Heart left ventricle (tissue), 16 donors: ENCODE data around the gene C1QBP. TPM values are rescaled to one million over a fixed set of nuclear protein-coding genes. Genes with fewer than 3 reads are reported as not detected.
A peak's percentile ranks its signal among the peaks of the same experiment; 100 is the strongest.

Experiments used
- ATAC-seq, 4 donors: fragments of 200-7000 bp; cut with Tn5 transposase; one replicate each; pipeline ENCODE4 v1.9.1; 2020 to 2022; ENCODE audit warnings: moderate library complexity in 4 of 4, mild to moderate bottlenecking in 3 of 4, moderate number of reproducible peaks in 1 of 4
- DNase-seq, 5 donors: peaks; one replicate each; pipeline ENCODE4 v3.0.0-alpha.2; 2020
- H3K27ac ChIP-seq, 12 donors: fragments of 200-600 bp; sonication (generic) in 4 of 12; one replicate each; pipeline versions ENCODE4 v1.5.0 to v1.8.0; 2016 to 2022; ENCODE audit warnings: mild to moderate bottlenecking in 2 of 12
- H3K27me3 ChIP-seq, 9 donors: fragments of 200-600 bp; sonication (generic) in 2 of 9; one replicate each; pipeline versions ENCODE4 v1.5.1 to v1.8.0; 2016 to 2022; ENCODE audit warnings: mild to moderate bottlenecking in 3 of 9
- H3K36me3 ChIP-seq, 9 donors: fragments of 200-600 bp; sonication (generic) in 2 of 9; one replicate each; pipeline versions ENCODE4 v1.5.0 to v1.8.0; 2018 to 2022; ENCODE audit warnings: mild to moderate bottlenecking in 2 of 9
- H3K4me1 ChIP-seq, 12 donors: fragments of 200-600 bp; sonication (generic) in 4 of 12; one replicate each; pipeline versions ENCODE4 v1.5.0 to v1.8.0; 2016 to 2022; ENCODE audit warnings: mild to moderate bottlenecking in 3 of 12
- H3K4me3 ChIP-seq, 12 donors: fragments of 200-600 bp; sonication (generic) in 4 of 12; one replicate each; pipeline versions ENCODE4 v1.5.0 to v1.8.0; 2017 to 2022; ENCODE audit warnings: mild to moderate bottlenecking in 9 of 12, moderate library complexity in 4 of 12
- H3K9me3 ChIP-seq, 12 donors: fragments of 200-600 bp; sonication (generic) in 4 of 12; one replicate each; pipeline versions ENCODE4 v1.5.0 to v1.8.0; 2016 to 2022; ENCODE audit warnings: mild to moderate bottlenecking in 1 of 12
- POLR2A ChIP-seq, 2 donors: fragments of 450-650 bp; IDR thresholded peaks; one replicate each; pipeline ENCODE4 v1.6.1; 2017; ENCODE audit warnings: antibody characterized with exemption in 2 of 2, mild to moderate bottlenecking in 2 of 2, moderate library complexity in 2 of 2
- WGBS, 4 donors: extraction: QIAGEN DNeasy Blood & Tissue Kit in 2 of 4; methylation state at CpG; one replicate each; pipeline versions ENCODE4 v1.1.5 to v1.1.7; 2013 to 2018; 5-methylcytosine and 5-hydroxymethylcytosine counted together
- intact Hi-C, 10 donors: fragments of 100-400 bp; cut with DNase I; formaldehyde crosslinking; loops; one replicate each; pipeline versions ENCODE4 v1.11.1 to v1.14.2; 2022
- polyA plus RNA-seq, 2 donors: library from polyadenylated mRNA; stranded (reverse); fragments of 200-250 nt; gene quantifications; one replicate each; pipeline ENCODE4 v1.2.3, GENCODE V29; 2013
- total RNA-seq, 9 donors: library from RNA; depleted of rRNA in 2 of 9; stranded (reverse); fragments of >200 nt in 2 of 9; fragmentation: NEBNext Ultra II Directional in 3 of 9; extraction: Animal tissue kit (Norgen Biotek cat#: 25700) in 3 of 9; gene quantifications; one replicate each; pipeline versions ENCODE4 v1.1.0 to v1.2.4, GENCODE V29; 2016 to 2023
- TF ChIP-seq, protein P1 (sequence below), 12 donors: fragments of 200-600 bp; sonication (generic) in 4 of 12; IDR thresholded peaks; one replicate each; pipeline versions ENCODE4 v1.5.0 to v1.8.0; 2018 to 2022; ENCODE audit warnings: antibody characterized with exemption in 12 of 12, mild to moderate bottlenecking in 5 of 12
- donor health status: ischemic (EF 13 %, LVEDD 7.1; RV severe dilation, severe dysfunction).
- donor health status: healthy with polysubstance abuse.
- donor health status: DM: no; HTN: yes; CAD: no.
- donor health status: DM: no; HTN: no; CAD: no.
- donor health status: ischemic (EF 25% LVEDD 6.9; RV normal size, moderate dysfunction).
- donor health status: ischemic (EF 25% LVEDD 5.7; RV mildly dilated, moderate dysfunction).
- donor health status: healthy.
- donor health status: DM: yes; HTN: yes; CAD: no.
- donor health status: ischemic (EF 35%, LVEDD 5.7; RV mildly dilated, moderate dysfunction).
- donor health status: nonischemic (EF 11% LVEDD 7.7; RV severe dilation, severe dysfunction).
- donor health status: DM: yes; HTN: yes; CAD: no.
- donor health status: PGD.
- donor health status: ischemic (EF 29% LVEDD 5.4; RV normal size, mild dysfunction).
- donor health status: nonischemic (EF 23%, LVEDD 6.1; RV moderate dilation, normal function).

Gene C1QBP
- total and polyA plus RNA-seq, 11 donors, result 108 to 173 (median 127) TPM

DNA sequence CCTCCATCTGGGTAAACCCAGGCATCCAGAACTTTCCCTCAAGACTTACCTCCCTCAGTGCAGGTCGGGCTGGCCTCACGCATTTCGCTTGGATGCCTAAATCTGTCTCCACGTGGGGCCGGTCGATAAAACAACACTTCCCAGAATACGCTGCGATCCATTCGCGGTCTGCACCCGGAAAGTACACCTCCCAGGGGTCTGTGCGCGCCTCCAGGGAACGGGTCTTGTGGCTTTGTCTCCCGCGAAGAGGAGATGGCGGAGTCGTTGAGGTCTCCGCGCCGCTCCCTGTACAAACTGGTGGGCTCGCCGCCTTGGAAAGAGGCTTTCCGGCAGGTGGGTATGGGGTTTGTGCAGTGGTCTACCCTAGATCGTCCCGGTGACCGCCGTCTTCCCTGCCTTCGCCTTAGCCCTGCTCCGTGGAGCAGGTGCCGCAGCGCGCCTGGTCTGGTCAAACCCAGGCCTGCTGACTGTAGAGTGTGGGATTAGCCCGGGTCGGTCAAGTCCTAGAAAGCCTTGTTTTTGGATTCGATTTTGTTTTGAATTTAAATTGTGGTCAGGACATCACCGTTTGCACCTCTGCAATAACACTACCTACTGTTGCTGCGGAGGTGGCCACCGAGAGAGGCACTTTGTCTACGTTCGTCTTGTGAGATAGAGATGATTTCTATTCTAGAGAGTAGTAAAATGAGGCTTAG is 18.8 kb downstream of the C1QBP start, which contains the start of gene RPAIN:
Gene RPAIN, plus strand, starts transcription at position 224 of the 695 bp plus-strand sequence. Its CDS starts 29 bp downstream, at position 253.
- H3K36me3 ChIP-seq, result peaks cover 0 to 68% (median 58%) of the 10 kb centered on the region in 9 donors
- 0 to 1% (median 0%) methylated on average over 24 to 41 of the region's 41 CpGs for WGBS, 4 donors

DNA sequence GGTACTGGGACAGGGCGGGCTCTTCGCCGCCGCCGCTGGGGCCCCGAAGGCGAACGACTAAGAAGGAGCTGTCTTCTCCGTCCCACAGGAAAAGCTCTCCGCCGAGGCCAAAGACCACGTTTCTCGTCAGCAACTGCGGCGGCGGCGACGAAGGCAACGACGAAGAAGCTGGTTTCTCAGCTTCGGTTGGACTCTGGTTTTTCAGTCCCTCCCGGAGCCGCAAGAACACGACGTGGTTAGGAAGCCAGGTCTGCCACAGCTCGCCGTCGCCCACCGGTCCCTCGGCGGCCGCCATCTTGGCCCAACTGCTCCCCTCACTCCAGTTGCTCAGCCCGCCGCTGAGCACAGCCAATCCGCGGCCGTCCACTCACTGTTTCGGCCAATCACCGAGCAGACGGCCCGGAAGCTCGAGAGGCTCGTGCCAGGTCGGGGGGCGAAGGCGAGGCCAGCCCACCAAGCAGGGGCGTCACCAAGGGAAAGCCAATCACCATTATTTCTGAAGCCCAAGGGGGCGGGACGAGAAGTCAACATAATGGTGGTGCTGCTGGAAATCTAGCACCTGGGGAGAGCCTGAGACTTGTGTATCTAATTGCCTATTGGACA is 19.5 kb downstream of the C1QBP start, which contains the start of gene NUP88:
Gene NUP88, minus strand, starts transcription at position 307 of the 603 bp plus-strand sequence. Its CDS starts 12 bp downstream, at position 295.
- intact Hi-C loops, result no loop called here

More for the DNA sequence above, 18.8 kb downstream of the C1QBP start, which contains the start of gene RPAIN:
- Histone ChIP-seq H3K27me3 (no peaks in the 10 kb centered on the region), H3K9me3 (no peaks in the 10 kb centered on the region), H3K27ac (peak within 1 kb of the TSS; percentile 56 to 87 (median 82)), H3K4me1 (peaks cover 5 to 39% (median 28%) of the 10 kb centered on the region in 12 donors), H3K4me3 (peak within 1 kb of the TSS; percentile 63 to 94 (median 78))
- peak; percentile 88 to 94 (median 91) for DNase-seq
- TF ChIP-seq POLR2A (IDR thresholded peaks at IDR 0.05), result peak in 1 of 2 donors; percentile 45
- TF ChIP-seq, protein P1, sequence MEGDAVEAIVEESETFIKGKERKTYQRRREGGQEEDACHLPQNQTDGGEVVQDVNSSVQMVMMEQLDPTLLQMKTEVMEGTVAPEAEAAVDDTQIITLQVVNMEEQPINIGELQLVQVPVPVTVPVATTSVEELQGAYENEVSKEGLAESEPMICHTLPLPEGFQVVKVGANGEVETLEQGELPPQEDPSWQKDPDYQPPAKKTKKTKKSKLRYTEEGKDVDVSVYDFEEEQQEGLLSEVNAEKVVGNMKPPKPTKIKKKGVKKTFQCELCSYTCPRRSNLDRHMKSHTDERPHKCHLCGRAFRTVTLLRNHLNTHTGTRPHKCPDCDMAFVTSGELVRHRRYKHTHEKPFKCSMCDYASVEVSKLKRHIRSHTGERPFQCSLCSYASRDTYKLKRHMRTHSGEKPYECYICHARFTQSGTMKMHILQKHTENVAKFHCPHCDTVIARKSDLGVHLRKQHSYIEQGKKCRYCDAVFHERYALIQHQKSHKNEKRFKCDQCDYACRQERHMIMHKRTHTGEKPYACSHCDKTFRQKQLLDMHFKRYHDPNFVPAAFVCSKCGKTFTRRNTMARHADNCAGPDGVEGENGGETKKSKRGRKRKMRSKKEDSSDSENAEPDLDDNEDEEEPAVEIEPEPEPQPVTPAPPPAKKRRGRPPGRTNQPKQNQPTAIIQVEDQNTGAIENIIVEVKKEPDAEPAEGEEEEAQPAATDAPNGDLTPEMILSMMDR (IDR thresholded peaks at IDR 0.05), result no peak
- intact Hi-C loops, result loop anchor here in 1 of 10 donors (2.0 kb wide), 1 partner anchor 19 kb away; the partner anchor contains the start of gene C1QBP
- ATAC-seq, result peak; percentile 91 to 94 (median 92)

DNA sequence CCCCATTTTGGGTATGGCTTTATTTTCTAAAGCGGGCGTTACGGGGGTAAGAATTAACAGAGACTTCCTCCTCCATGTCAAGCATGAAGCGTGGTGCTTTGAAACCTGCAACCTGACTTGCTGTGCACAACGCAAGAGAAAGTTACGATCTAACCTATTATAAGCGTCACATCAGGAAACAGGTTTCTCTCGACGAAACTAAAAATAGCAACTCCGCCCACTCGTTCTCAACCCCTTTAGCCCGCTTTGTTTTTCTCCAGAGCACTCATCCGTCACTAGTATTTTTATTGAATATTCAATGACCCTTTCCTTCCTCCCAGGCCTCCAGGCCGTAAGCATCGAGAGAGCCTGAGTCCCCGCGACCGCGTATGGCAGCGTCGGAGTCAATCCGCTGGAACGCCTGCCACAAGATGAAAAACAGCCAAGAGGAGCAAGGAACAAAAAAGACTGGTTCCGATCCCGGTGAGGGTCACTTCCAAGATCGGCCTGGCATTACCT is 20.0 kb downstream of the C1QBP start:
- Histone ChIP-seq H3K4me1 (peaks cover 5 to 45% (median 28%) of the 10 kb centered on the region in 12 donors), H3K27me3 (no peaks in the 10 kb centered on the region), H3K36me3 (peaks cover 0 to 68% (median 57%) of the 10 kb centered on the region in 9 donors), H3K9me3 (no peaks in the 10 kb centered on the region), H3K27ac (peak overlapping the region; percentile 4 to 87 (median 82)), H3K4me3 (peak overlapping the region; percentile 63 to 94 (median 78))
- intact Hi-C loops, result no loop called here
- no peak for TF ChIP-seq POLR2A (IDR thresholded peaks at IDR 0.05)
- TF ChIP-seq, protein P1 (IDR thresholded peaks at IDR 0.05), result no peak
- 0 to 1% (median 0%) methylated on average over 26 of the region's 26 CpGs for WGBS, 4 donors
- ATAC-seq (peak in 3 of 4 donors; percentile 0 to 6 (median 1)), DNase-seq (peak in 2 of 5 donors; percentile 21 to 58)

More for the DNA sequence above, 19.5 kb downstream of the C1QBP start, which contains the start of gene NUP88:
- Histone ChIP-seq H3K27ac (peak within 1 kb of the TSS; percentile 56 to 87 (median 82)), H3K36me3 (peaks cover 0 to 68% (median 57%) of the 10 kb centered on the region in 9 donors), H3K27me3 (no peaks in the 10 kb centered on the region), H3K4me3 (peak within 1 kb of the TSS; percentile 63 to 94 (median 78)), H3K4me1 (peaks cover 5 to 39% (median 28%) of the 10 kb centered on the region in 12 donors), H3K9me3 (no peaks in the 10 kb centered on the region)
- peak in 1 of 2 donors; percentile 70 for TF ChIP-seq POLR2A (IDR thresholded peaks at IDR 0.05)
- TF ChIP-seq, protein P1 (IDR thresholded peaks at IDR 0.05), result no peak
- 0 to 1% (median 0%) methylated on average over 23 to 49 of the region's 49 CpGs for WGBS, 4 donors
- DNase-seq (peak; percentile 94 to 98 (median 97)), ATAC-seq (peak; percentile 98 to 99 (median 98))
